ENCODE results near the gene IL36G. TPM values are rescaled to one million over a fixed set of nuclear protein-coding genes. Genes with fewer than 3 reads are reported as not detected.

The IL36G gene
- total and polyA plus RNA-seq, 4 donors, result 0.18 to 0.29 (median 0.28) TPM; not detected in 1

DNA sequence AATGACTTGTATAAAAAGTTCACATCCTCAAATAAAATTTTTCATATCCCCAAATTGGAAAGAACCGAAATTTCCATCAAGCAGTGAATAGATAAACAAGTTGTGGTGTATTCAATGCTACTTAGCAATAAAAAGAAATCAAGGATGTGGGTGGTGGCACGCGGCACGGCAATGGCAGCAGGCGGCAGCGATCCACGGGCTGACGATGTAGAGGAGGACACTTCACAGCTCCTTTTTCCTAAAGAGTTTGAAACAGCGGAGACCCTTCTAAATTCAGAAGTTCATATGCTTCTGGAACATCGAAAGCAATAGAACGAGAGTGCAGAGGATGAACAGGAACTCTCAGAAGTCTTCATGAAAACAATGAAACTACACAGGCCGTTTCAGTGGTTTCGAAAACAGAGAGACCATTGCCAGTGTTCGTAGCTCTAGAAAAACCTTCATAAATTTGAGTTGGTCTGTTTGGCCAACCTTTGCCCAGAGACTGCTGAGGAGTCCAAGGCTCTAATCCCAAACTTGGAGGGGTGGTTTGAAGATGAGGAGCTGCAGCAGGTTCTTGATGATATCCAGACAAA is 17.6 kb downstream of the IL36G start:
- Histone ChIP-seq H3K36me3 (ENCODE audit: control insufficient read depth, insufficient read depth, low read length) (no peaks in the 10 kb centered on the region), H3K9me3 (ENCODE audit: control insufficient read depth, insufficient read depth, low read length) (peaks cover 3% of the 10 kb centered on the region), H3K4me3 (ENCODE audit: low read depth, low read length) (no peak overlapping the region), H3K27ac (ENCODE audit: low read depth, low read length) (no peak overlapping the region), H3K4me1 (ENCODE audit: control insufficient read depth, insufficient read depth, low read length) (no peaks in the 10 kb centered on the region), H3K27me3 (ENCODE audit: control insufficient read depth, insufficient read depth, low read length) (no peaks in the 10 kb centered on the region)
- 91% methylated on average over 13 of the region's 14 CpGs for WGBS (ENCODE audit: insufficient coverage)
- no peak for DNase-seq (ENCODE audit: low read depth in 4 of 6, low spot score in 6 of 6)

DNA sequence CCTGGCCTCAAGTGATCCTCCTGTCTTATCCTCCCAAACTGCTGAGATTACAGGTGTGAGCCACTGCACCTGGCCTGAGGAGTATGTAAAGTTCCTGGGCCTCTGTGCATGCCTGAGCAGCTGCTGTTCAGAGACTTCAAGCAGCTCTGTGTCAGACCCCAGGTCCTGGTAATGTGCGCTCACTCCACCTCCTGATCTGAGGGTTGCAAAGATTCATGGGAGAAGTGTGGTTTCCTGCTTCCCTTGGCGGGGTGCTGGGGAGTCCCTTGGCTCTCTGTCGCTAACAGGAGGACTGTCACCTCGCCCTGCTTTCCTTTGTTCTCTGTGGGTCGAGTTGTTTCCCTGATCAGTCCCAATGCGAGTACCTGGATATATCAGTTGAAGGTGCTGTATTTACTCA is 18.8 kb downstream of the IL36G start:
- no peaks in the 10 kb centered on the region for H3K4me1 ChIP-seq (ENCODE audit: control insufficient read depth, insufficient read depth, low read length)
- H3K27me3 ChIP-seq (ENCODE audit: control insufficient read depth, insufficient read depth, low read length), result no peaks in the 10 kb centered on the region
- no peak overlapping the region for H3K4me3 ChIP-seq (ENCODE audit: low read depth, low read length)
- WGBS (ENCODE audit: insufficient coverage), result 92% methylated on average over 2 of the region's 6 CpGs
- no peaks in the 10 kb centered on the region for H3K36me3 ChIP-seq (ENCODE audit: control insufficient read depth, insufficient read depth, low read length)
- no peak overlapping the region for H3K27ac ChIP-seq (ENCODE audit: low read depth, low read length)
- peaks cover 9% of the 10 kb centered on the region for H3K9me3 ChIP-seq (ENCODE audit: control insufficient read depth, insufficient read depth, low read length)
- DNase-seq (ENCODE audit: low read depth in 4 of 6, low spot score in 6 of 6), result no peak

DNA sequence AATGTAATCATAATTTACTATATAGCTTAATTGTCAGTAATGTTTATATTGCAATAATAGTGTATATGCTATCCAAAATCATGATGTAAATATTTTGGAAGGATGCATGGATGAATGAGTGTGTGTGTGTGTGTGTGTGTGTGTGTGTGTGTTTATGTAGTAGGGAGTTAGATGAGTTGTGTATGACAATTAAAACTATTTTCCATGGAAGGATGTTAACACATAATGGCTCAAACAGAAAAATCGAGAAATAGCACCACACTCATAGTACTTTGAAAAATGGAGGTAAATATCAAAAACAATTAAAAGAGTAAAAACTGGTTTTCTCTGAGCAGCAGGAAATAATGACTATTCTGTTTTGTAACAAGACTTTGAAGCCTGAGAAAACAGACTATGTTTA is 19.3 kb downstream of the IL36G start:
- Histone ChIP-seq H3K9me3 (ENCODE audit: control insufficient read depth, insufficient read depth, low read length) (peaks cover 9% of the 10 kb centered on the region), H3K36me3 (ENCODE audit: control insufficient read depth, insufficient read depth, low read length) (no peaks in the 10 kb centered on the region), H3K4me3 (ENCODE audit: low read depth, low read length) (no peak overlapping the region), H3K27me3 (ENCODE audit: control insufficient read depth, insufficient read depth, low read length) (no peaks in the 10 kb centered on the region), H3K27ac (ENCODE audit: low read depth, low read length) (no peak overlapping the region), H3K4me1 (ENCODE audit: control insufficient read depth, insufficient read depth, low read length) (no peaks in the 10 kb centered on the region)
- no peak for DNase-seq (ENCODE audit: low read depth in 4 of 6, low spot score in 6 of 6)
- no CpG with 5 or more reads among the region's 1 CpG for WGBS (ENCODE audit: insufficient coverage)

DNA sequence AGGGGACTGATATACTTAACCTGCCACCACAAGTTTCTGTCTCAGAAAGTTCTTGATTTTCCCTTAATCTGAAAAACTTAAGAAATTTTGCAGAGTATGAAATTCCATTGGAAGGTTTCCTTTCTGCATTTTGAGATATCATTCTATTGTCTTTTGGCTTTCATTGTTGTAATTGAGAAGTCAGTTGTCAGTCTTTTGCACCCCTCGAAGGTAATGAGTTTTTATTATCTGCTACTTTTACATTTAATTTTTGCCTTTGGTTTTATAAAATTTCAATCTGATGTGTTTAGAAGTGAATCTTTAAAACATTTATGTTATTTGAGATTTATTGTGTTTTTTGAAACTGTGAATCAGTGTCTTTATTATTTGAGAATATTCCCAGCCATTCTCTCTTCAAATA is 22.6 kb downstream of the IL36G start:
- Histone ChIP-seq H3K27me3 (ENCODE audit: control insufficient read depth, insufficient read depth, low read length) (no peaks in the 10 kb centered on the region), H3K9me3 (ENCODE audit: control insufficient read depth, insufficient read depth, low read length) (peaks cover 9% of the 10 kb centered on the region), H3K36me3 (ENCODE audit: control insufficient read depth, insufficient read depth, low read length) (no peaks in the 10 kb centered on the region), H3K27ac (ENCODE audit: low read depth, low read length) (no peak overlapping the region), H3K4me3 (ENCODE audit: low read depth, low read length) (no peak overlapping the region), H3K4me1 (ENCODE audit: control insufficient read depth, insufficient read depth, low read length) (no peaks in the 10 kb centered on the region)
- DNase-seq (ENCODE audit: low read depth in 4 of 6, low spot score in 6 of 6), result no peak
- WGBS (ENCODE audit: insufficient coverage), result no CpG with 5 or more reads among the region's 1 CpG

DNA sequence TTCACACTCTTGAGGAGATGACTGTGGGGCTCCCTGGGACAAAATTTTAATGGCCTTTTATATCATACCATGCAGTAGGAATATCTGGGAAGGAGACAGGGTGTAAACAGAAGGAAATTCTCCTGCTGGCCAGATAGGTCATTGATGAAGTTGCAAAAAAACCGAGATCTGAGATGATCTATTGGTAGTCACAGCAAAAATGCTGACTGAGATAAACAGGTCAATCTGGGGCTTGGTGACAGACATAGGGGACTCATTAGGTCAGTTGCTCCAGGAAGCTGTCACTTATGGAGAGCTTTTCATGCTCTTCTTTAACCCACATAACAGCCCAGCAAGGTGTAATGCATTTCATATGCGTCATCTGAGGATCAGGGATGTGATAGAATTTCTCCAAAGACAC is 24.9 kb downstream of the IL36G start:
- Histone ChIP-seq H3K4me1 (ENCODE audit: control insufficient read depth, insufficient read depth, low read length) (no peaks in the 10 kb centered on the region), H3K36me3 (ENCODE audit: control insufficient read depth, insufficient read depth, low read length) (no peaks in the 10 kb centered on the region)
- WGBS (ENCODE audit: insufficient coverage), result 73% methylated on average over 2 of the region's 2 CpGs

DNA sequence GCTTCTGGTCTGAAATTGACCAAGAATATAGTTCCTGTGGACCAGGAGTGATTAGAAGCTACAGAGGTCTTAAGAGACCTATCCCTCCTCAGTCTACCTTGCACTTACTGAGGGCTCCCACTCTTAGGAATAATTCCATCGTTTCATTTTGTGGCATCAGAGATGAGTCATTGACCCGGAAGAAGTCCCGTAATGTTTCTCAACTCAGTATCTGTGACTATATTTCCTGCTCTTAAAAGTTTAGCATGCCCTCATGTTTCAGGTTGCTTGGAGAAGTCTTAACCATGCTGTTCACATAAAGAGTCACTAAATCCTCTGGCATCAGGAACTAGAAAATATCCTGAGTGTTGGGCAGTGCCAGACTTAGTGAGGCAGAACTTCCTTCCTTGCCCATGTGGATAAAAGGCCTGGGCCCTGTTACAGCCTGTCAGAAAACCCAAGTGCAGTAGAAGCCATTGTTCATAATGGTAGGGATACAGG is 27.3 kb downstream of the IL36G start, which contains the start of gene IL36A:
Gene IL36A (plus strand): TSS at position 430 of the 480 bp plus-strand sequence. CDS start 413 bp downstream, outside the sequence.
- H3K4me1 ChIP-seq (ENCODE audit: control insufficient read depth, insufficient read depth, low read length), result no peaks in the 10 kb centered on the region
- H3K36me3 ChIP-seq (ENCODE audit: control insufficient read depth, insufficient read depth, low read length), result no peaks in the 10 kb centered on the region
- DNase-seq (ENCODE audit: low read depth in 4 of 6, low spot score in 6 of 6), result no peak
- H3K4me3 ChIP-seq (ENCODE audit: low read depth, low read length), result no peak within 1 kb of the TSS
- no peak within 1 kb of the TSS for H3K27ac ChIP-seq (ENCODE audit: low read depth, low read length)
- no peaks in the 10 kb centered on the region for H3K27me3 ChIP-seq (ENCODE audit: control insufficient read depth, insufficient read depth, low read length)
- WGBS (ENCODE audit: insufficient coverage), result 83% methylated on average over 3 of the region's 3 CpGs
- peaks cover 9% of the 10 kb centered on the region for H3K9me3 ChIP-seq (ENCODE audit: control insufficient read depth, insufficient read depth, low read length)

More for the DNA sequence above, 24.9 kb downstream of the IL36G start:
- Histone ChIP-seq H3K9me3 (ENCODE audit: control insufficient read depth, insufficient read depth, low read length) (peaks cover 9% of the 10 kb centered on the region), H3K4me3 (ENCODE audit: low read depth, low read length) (no peak overlapping the region), H3K27me3 (ENCODE audit: control insufficient read depth, insufficient read depth, low read length) (no peaks in the 10 kb centered on the region), H3K27ac (ENCODE audit: low read depth, low read length) (no peak overlapping the region)
- no peak for DNase-seq (ENCODE audit: low read depth in 4 of 6, low spot score in 6 of 6)

DNA sequence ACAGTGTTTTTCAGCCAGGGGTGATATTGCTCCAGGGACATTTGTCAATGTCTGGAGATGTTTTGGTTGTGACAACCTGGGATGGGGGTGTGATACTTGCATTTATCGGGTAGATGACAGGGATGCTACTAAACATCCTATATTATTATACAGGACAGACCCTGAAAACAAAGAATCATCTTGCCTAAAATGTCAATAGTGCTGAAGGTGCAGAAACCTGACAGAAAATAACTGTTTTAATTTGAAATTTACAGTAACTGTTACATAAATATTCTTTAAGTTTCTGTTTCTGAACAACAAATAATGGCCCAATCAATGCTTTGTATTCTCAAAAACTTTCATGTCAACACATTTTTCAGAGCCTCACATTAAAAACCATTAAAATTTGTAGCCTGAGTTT is 29.4 kb downstream of the IL36G start:
- no CpG with 5 or more reads among the region's 1 CpG for WGBS (ENCODE audit: insufficient coverage)
- DNase-seq (ENCODE audit: low read depth in 4 of 6, low spot score in 6 of 6), result no peak
- H3K27me3 ChIP-seq (ENCODE audit: control insufficient read depth, insufficient read depth, low read length), result no peaks in the 10 kb centered on the region
- H3K4me1 ChIP-seq (ENCODE audit: control insufficient read depth, insufficient read depth, low read length), result no peaks in the 10 kb centered on the region
- no peak overlapping the region for H3K4me3 ChIP-seq (ENCODE audit: low read depth, low read length)
- no peaks in the 10 kb centered on the region for H3K9me3 ChIP-seq (ENCODE audit: control insufficient read depth, insufficient read depth, low read length)
- H3K36me3 ChIP-seq (ENCODE audit: control insufficient read depth, insufficient read depth, low read length), result no peaks in the 10 kb centered on the region
- no peak overlapping the region for H3K27ac ChIP-seq (ENCODE audit: low read depth, low read length)

DNA sequence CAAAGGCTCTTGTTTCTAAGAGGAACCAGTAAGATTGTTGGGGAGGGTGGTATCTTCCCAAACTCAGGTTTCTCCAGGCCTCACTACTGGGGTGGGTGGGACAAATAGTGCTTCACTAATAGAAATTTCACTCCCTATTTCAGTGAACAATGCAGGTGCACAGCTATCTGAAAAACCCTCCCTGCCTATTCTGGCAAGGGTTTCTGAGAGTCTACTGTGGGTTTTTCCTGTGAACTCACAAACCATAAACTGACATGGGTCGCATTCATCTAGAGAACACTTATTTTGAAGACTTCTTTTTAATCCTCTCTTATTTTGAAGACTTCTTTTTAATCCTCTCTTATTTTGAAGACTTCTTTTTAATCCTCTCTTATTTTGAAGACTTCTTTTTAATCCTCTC is 31.8 kb downstream of the IL36G start:
- no peak for DNase-seq (ENCODE audit: low read depth in 4 of 6, low spot score in 6 of 6)
- no peak overlapping the region for H3K4me3 ChIP-seq (ENCODE audit: low read depth, low read length)
- no peaks in the 10 kb centered on the region for H3K27me3 ChIP-seq (ENCODE audit: control insufficient read depth, insufficient read depth, low read length)
- no peak overlapping the region for H3K27ac ChIP-seq (ENCODE audit: low read depth, low read length)
- WGBS (ENCODE audit: insufficient coverage), result no CpG with 5 or more reads among the region's 1 CpG
- H3K9me3 ChIP-seq (ENCODE audit: control insufficient read depth, insufficient read depth, low read length), result no peaks in the 10 kb centered on the region
- H3K36me3 ChIP-seq (ENCODE audit: control insufficient read depth, insufficient read depth, low read length), result no peaks in the 10 kb centered on the region
- H3K4me1 ChIP-seq (ENCODE audit: control insufficient read depth, insufficient read depth, low read length), result no peaks in the 10 kb centered on the region

DNA sequence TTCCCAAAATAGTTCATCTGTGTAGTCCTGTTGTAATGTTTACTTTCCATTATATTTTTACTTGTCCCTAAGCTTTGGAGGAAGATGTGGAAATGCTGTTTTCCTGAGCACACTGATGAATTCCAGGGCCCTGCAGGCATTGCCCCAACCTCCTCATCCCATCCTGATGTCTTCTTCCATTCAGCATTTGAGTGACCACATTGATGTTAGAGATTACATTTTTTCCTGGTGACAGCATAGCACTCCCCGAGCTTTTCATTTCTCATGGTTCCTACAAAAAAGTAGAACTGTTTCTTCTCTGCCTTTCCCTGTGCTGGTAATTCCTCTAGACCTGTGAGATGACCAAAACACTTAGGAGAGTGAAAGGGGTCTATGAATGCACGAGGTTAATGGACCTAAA is 32.3 kb downstream of the IL36G start:
- H3K27ac ChIP-seq (ENCODE audit: low read depth, low read length), result no peak overlapping the region
- H3K4me3 ChIP-seq (ENCODE audit: low read depth, low read length), result no peak overlapping the region
- H3K9me3 ChIP-seq (ENCODE audit: control insufficient read depth, insufficient read depth, low read length), result no peaks in the 10 kb centered on the region
- H3K27me3 ChIP-seq (ENCODE audit: control insufficient read depth, insufficient read depth, low read length), result no peaks in the 10 kb centered on the region
- H3K4me1 ChIP-seq (ENCODE audit: control insufficient read depth, insufficient read depth, low read length), result no peaks in the 10 kb centered on the region
- no CpG with 5 or more reads among the region's 2 CpGs for WGBS (ENCODE audit: insufficient coverage)
- no peaks in the 10 kb centered on the region for H3K36me3 ChIP-seq (ENCODE audit: control insufficient read depth, insufficient read depth, low read length)
- DNase-seq (ENCODE audit: low read depth in 4 of 6, low spot score in 6 of 6), result no peak

DNA sequence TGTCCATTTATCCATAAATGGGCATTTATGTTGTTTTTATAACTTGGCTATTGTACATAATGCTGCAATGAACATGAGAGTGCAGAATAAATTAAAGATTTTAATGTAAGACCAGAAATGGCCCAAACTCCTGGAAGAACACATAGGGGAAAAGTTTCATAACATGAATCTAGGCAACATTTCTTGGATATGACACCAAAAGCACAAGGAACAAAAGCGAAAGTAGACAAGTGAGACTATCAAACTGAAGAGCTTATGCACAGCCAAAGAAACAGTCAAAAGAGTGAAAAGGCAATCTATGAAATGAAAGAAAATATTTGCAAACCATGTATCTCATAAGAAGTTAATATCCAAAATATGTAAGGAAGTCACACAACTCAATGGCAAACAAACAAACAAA is 33.3 kb downstream of the IL36G start:
- Histone ChIP-seq H3K4me3 (ENCODE audit: low read depth, low read length) (no peak overlapping the region), H3K36me3 (ENCODE audit: control insufficient read depth, insufficient read depth, low read length) (no peaks in the 10 kb centered on the region), H3K27me3 (ENCODE audit: control insufficient read depth, insufficient read depth, low read length) (no peaks in the 10 kb centered on the region), H3K27ac (ENCODE audit: low read depth, low read length) (no peak overlapping the region), H3K9me3 (ENCODE audit: control insufficient read depth, insufficient read depth, low read length) (no peaks in the 10 kb centered on the region), H3K4me1 (ENCODE audit: control insufficient read depth, insufficient read depth, low read length) (no peaks in the 10 kb centered on the region)
- DNase-seq (ENCODE audit: low read depth in 4 of 6, low spot score in 6 of 6), result no peak
- WGBS (ENCODE audit: insufficient coverage), result no CpG with 5 or more reads among the region's 1 CpG

Measured in spinal cord (tissue), 10 donors.